Measurements from ENCODE around the gene DMGDH.
"Not testable (repeated sequence)": the region's sequence is repeated elsewhere in the genome, so short reads cannot be mapped to it uniquely, and the experiment has no call there.

The DMGDH gene

GRCh38 chr5:78989080-78989479 is 80.4 kb downstream of the DMGDH start:
- no peak overlapping the region for H3K9ac ChIP-seq (ENCODE audit: low read length)

GRCh38 chr5:78985725-78986223 is 83.7 kb downstream of the DMGDH start:
- peaks cover 6% of the 10 kb centered on the region; the same call in 1 of the 2 replicates for H3K27me3 ChIP-seq (ENCODE audit: control insufficient read depth, insufficient read depth, low read length)
- no peak overlapping the region for H3K9ac ChIP-seq (ENCODE audit: low read length)
- no peaks in the 10 kb centered on the region for H3K36me3 ChIP-seq (ENCODE audit: control insufficient read depth, insufficient read depth, low read length)
- H3K4me1 ChIP-seq (ENCODE audit: control insufficient read depth, insufficient read depth, low read length), result peaks cover 18% of the 10 kb centered on the region
- no peak overlapping the region for H3K27ac ChIP-seq (ENCODE audit: low read depth, low read length)
- H3K9me3 ChIP-seq (ENCODE audit: control insufficient read depth, insufficient read depth, low read depth, low read length), result no peaks in the 10 kb centered on the region
- H3K4me3 ChIP-seq (ENCODE audit: low read depth, low read length), result peak overlapping the region; percentile 90

More at GRCh38 chr5:78989080-78989479, 80.4 kb downstream of the DMGDH start:
- Histone ChIP-seq H3K36me3 (ENCODE audit: control insufficient read depth, insufficient read depth, low read length) (no peaks in the 10 kb centered on the region), H3K9me3 (ENCODE audit: control insufficient read depth, insufficient read depth, low read depth, low read length) (no peaks in the 10 kb centered on the region), H3K4me3 (ENCODE audit: low read depth, low read length) (no peak overlapping the region), H3K27ac (ENCODE audit: low read depth, low read length) (no peak overlapping the region), H3K27me3 (ENCODE audit: control insufficient read depth, insufficient read depth, low read length) (peaks cover 6% of the 10 kb centered on the region; the same call in 1 of the 2 replicates), H3K4me1 (ENCODE audit: control insufficient read depth, insufficient read depth, low read length) (peaks cover 8% of the 10 kb centered on the region)

DNA sequence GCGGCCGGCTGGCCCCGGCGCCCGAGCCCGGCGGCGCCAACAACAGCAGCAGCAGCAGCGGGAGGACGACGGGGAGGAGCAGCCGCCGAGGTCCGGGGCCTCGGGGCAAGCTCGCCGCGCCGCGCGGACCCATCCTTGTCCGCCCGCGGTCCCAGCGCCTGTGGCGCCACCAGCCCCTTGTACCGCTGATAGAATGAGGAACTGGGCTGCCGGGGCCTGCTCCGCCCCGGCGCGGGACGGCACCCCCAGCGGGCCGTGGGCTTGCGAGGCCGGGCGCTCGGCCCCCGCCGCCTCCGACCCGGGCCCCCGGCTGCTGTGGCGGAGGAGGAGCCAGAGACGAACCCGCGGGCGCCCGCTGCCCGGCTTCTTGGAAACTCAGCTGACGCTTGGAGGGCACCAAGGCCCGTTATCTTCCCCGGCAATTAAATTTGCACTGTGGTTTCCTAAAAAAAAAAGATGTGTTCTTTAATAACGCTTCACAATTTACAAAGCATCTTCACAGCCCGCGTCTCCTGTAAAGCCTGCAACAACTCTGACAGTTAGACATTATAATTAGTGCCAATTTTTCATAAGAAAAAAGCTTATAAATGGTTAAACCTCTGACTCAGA is 84.3 kb downstream of the DMGDH start, which contains the start of gene ARSB:
Gene ARSB, minus strand, starts transcription at position 195 of the 609 bp plus-strand sequence. Its CDS starts 62 bp downstream, at position 133.
- Histone ChIP-seq H3K4me1 (ENCODE audit: control insufficient read depth, insufficient read depth, low read length) (peaks cover 18% of the 10 kb centered on the region), H3K9me3 (ENCODE audit: control insufficient read depth, insufficient read depth, low read depth, low read length) (no peaks in the 10 kb centered on the region), H3K27me3 (ENCODE audit: control insufficient read depth, insufficient read depth, low read length) (peaks cover 6% of the 10 kb centered on the region; the same call in 1 of the 2 replicates), H3K36me3 (ENCODE audit: control insufficient read depth, insufficient read depth, low read length) (no peaks in the 10 kb centered on the region), H3K4me3 (ENCODE audit: low read depth, low read length) (peak within 1 kb of the TSS; percentile 90), H3K9ac (ENCODE audit: low read length) (peak within 1 kb of the TSS; percentile 93), H3K27ac (ENCODE audit: low read depth, low read length) (peak within 1 kb of the TSS; percentile 82; the same call in 1 of the 2 replicates)

DNA sequence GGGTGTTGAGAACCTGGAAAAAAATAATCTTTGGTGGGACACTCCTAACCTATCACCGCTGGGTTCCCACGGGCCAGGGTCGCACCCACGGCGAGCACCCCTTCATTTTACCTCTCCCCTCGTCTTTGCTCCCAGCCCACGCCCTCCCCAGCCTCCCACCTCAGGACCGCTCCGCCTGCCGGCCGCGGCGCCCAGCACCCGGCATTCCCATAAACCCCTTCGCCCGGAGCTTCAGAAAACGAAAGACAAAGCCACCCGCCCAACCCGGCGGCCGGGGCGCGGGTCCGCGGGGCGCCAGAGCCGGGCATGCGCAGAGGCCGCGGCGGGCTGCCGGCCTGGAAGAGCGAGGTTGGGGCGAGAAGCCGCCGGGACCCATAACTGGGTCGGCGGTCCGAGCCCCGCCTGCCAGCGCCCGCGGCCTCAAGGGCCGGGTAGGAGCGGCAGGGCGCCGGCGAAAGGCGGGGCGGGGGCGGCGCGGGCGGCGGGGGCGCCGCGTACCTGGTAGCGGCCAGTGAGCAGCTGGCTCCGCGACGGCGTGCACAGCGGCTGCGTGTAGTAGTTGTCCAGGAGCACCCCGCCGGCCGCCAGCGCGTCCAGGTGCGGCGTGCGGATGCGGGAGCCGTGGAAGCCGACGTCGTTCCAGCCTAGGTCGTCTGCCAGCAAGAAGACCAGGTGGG is 84.9 kb downstream of the DMGDH start:
- H3K36me3 ChIP-seq (ENCODE audit: control insufficient read depth, insufficient read depth, low read length), result no peaks in the 10 kb centered on the region
- H3K9me3 ChIP-seq (ENCODE audit: control insufficient read depth, insufficient read depth, low read depth, low read length), result no peaks in the 10 kb centered on the region
- H3K27ac ChIP-seq (ENCODE audit: low read depth, low read length), result peak overlapping the region; percentile 82; the same call in 1 of the 2 replicates
- H3K9ac ChIP-seq (ENCODE audit: low read length), result peak overlapping the region; percentile 93
- H3K4me1 ChIP-seq (ENCODE audit: control insufficient read depth, insufficient read depth, low read length), result peaks cover 18% of the 10 kb centered on the region
- peaks cover 6% of the 10 kb centered on the region; the same call in 1 of the 2 replicates for H3K27me3 ChIP-seq (ENCODE audit: control insufficient read depth, insufficient read depth, low read length)
- H3K4me3 ChIP-seq (ENCODE audit: low read depth, low read length), result peak overlapping the region; percentile 90

DNA sequence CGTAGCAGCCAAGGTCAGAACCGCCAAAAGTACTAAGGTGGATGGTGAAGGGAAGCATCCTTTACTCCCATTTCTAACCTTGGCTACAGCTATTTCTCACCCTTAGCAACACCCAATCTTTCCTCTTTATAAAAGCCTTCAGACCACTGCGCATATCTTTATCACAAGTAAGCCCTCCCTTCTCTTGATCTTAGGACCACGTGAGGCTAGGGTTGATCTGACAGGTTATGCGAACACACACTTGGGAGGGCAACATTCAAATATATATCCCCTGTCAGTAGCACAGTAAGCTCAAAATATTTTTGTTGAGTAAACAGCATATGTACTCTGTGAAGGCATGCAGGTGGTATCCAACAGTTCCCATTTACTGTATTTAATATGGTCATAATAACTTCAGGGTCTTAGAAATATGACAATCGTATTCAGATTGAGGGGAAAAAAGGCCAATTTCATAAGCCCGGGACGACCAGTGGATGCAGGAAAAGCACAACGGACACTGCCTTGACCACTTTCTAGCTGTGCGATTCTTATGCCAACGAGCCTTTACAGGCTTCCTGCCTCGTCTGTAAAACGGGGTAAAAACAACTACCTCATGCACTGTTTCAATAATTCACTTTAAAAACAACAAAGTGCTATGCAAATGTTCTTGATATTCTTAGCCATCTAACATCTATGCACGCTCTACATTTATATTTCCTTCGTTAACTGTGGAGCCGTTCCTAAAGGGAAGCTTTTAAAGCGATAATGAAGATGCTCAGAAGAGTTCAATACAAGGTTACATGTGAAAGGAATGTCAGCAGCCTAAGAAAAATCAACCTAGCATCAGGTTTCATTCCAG is 85.7 kb downstream of the DMGDH start:
- Histone ChIP-seq H3K9me3 (ENCODE audit: control insufficient read depth, insufficient read depth, low read depth, low read length) (no peaks in the 10 kb centered on the region), H3K27ac (ENCODE audit: low read depth, low read length) (peak overlapping the region; percentile 29; the same call in 1 of the 2 replicates), H3K27me3 (ENCODE audit: control insufficient read depth, insufficient read depth, low read length) (peaks cover 6% of the 10 kb centered on the region; the same call in 1 of the 2 replicates), H3K4me1 (ENCODE audit: control insufficient read depth, insufficient read depth, low read length) (peaks cover 18% of the 10 kb centered on the region), H3K4me3 (ENCODE audit: low read depth, low read length) (peak overlapping the region; percentile 90), H3K36me3 (ENCODE audit: control insufficient read depth, insufficient read depth, low read length) (no peaks in the 10 kb centered on the region), H3K9ac (ENCODE audit: low read length) (peak overlapping the region; percentile 58)

DNA sequence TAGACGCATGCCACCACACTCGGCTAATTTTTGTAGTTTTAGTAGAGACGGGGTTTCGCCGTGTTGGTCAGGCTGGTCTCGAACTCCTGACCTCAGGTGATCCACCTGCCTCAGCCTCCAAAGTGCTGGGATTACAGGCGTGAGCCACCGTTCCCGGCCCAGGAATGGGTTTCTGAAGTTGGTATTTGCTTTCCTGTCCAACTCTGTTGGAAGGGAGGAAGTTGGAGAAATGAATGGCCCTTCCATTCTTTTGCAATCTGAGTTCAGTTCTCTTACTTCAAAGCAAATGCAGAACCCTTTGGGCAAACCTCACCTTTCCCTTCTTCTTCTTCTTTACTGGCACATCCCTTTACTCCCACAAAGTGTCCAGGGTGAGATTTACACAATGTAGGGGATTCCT is 86.3 kb downstream of the DMGDH start:
- not testable (repeated sequence) for H3K27ac ChIP-seq (ENCODE audit: low read depth, low read length); H3K36me3 ChIP-seq (ENCODE audit: control insufficient read depth, insufficient read depth, low read length); H3K9ac ChIP-seq (ENCODE audit: low read length); H3K27me3 ChIP-seq (ENCODE audit: control insufficient read depth, insufficient read depth, low read length); H3K9me3 ChIP-seq (ENCODE audit: control insufficient read depth, insufficient read depth, low read depth, low read length)
- peaks cover 18% of the 10 kb centered on the region for H3K4me1 ChIP-seq (ENCODE audit: control insufficient read depth, insufficient read depth, low read length)
- H3K4me3 ChIP-seq (ENCODE audit: low read depth, low read length), result peak overlapping the region; percentile 90

DNA sequence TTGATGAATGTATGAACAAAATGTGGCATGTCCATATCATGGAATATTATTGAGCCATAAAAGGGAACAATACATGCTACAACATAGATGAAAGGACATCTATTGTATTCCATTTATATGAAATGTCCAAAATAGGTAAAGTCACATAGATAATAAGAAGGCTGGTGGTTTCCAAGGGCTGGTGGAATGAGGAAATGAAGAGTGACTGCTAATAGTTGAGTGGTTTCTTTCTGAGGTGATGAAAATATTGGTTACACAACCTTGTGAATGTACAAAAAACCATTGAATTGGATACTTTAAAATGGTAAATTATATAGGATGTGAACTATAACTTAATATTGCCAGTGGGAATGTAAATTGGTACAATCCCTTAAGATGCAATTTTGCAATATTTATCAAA is 89.6 kb downstream of the DMGDH start:
- H3K27me3 ChIP-seq (ENCODE audit: control insufficient read depth, insufficient read depth, low read length), result no peaks in the 10 kb centered on the region
- H3K4me1 ChIP-seq (ENCODE audit: control insufficient read depth, insufficient read depth, low read length), result peaks cover 18% of the 10 kb centered on the region
- no peak overlapping the region for H3K4me3 ChIP-seq (ENCODE audit: low read depth, low read length)
- no peak overlapping the region for H3K9ac ChIP-seq (ENCODE audit: low read length)
- no peak overlapping the region for H3K27ac ChIP-seq (ENCODE audit: low read depth, low read length)
- no peaks in the 10 kb centered on the region for H3K9me3 ChIP-seq (ENCODE audit: control insufficient read depth, insufficient read depth, low read depth, low read length)
- no peaks in the 10 kb centered on the region for H3K36me3 ChIP-seq (ENCODE audit: control insufficient read depth, insufficient read depth, low read length)

- Histone ChIP-seq H3K27me3 (ENCODE audit: control insufficient read depth, insufficient read depth, low read length) (no peaks in the 10 kb centered on the region), H3K4me1 (ENCODE audit: control insufficient read depth, insufficient read depth, low read length) (peaks cover 18% of the 10 kb centered on the region), H3K27ac (ENCODE audit: low read depth, low read length) (no peak overlapping the region), H3K4me3 (ENCODE audit: low read depth, low read length) (no peak overlapping the region), H3K9ac (ENCODE audit: low read length) (no peak overlapping the region), H3K9me3 (ENCODE audit: control insufficient read depth, insufficient read depth, low read depth, low read length) (no peaks in the 10 kb centered on the region), H3K36me3 (ENCODE audit: control insufficient read depth, insufficient read depth, low read length) (no peaks in the 10 kb centered on the region)
Measured at GRCh38 chr5:78979117-78979742, 90.2 kb downstream of the DMGDH start.

DNA sequence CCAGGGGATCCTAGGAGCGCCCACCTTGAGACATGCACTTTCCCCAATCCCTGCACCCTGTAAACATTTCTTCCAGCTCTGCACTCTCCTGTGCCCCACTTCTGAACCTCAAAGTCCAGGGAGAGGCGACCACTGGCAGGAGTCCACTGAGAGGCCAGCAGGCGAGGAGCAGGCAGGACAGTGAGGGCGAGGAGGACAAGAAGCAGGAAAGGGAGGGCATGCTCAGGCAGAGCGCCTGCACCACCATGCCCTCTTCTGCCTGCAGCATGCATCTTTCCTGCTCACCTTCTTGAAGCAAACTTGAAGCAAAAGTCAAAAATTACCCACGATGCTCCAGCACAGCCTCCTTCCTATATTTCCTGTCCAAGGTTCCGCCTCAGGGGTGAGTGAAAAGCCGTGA is 94.4 kb downstream of the DMGDH start:
- Histone ChIP-seq H3K27me3 (ENCODE audit: control insufficient read depth, insufficient read depth, low read length) (no peaks in the 10 kb centered on the region), H3K9me3 (ENCODE audit: control insufficient read depth, insufficient read depth, low read depth, low read length) (no peaks in the 10 kb centered on the region), H3K4me1 (ENCODE audit: control insufficient read depth, insufficient read depth, low read length) (peaks cover 12% of the 10 kb centered on the region), H3K4me3 (ENCODE audit: low read depth, low read length) (no peak overlapping the region), H3K27ac (ENCODE audit: low read depth, low read length) (no peak overlapping the region), H3K36me3 (ENCODE audit: control insufficient read depth, insufficient read depth, low read length) (no peaks in the 10 kb centered on the region), H3K9ac (ENCODE audit: low read length) (no peak overlapping the region)

GRCh38 chr5:78974601-78975000 is 94.9 kb downstream of the DMGDH start:
- Histone ChIP-seq H3K4me3 (ENCODE audit: low read depth, low read length) (no peak overlapping the region), H3K27ac (ENCODE audit: low read depth, low read length) (no peak overlapping the region), H3K36me3 (ENCODE audit: control insufficient read depth, insufficient read depth, low read length) (no peaks in the 10 kb centered on the region), H3K27me3 (ENCODE audit: control insufficient read depth, insufficient read depth, low read length) (no peaks in the 10 kb centered on the region), H3K9ac (ENCODE audit: low read length) (no peak overlapping the region), H3K9me3 (ENCODE audit: control insufficient read depth, insufficient read depth, low read depth, low read length) (no peaks in the 10 kb centered on the region), H3K4me1 (ENCODE audit: control insufficient read depth, insufficient read depth, low read length) (peaks cover 12% of the 10 kb centered on the region)

Data from HUES6 (cell line).